Ishikawa (cell line): ENCODE data around the gene CCNI.
A peak's percentile ranks its signal among the peaks of the same experiment; 100 is the strongest.

Experiments used
- CEBPB ChIP-seq: IDR thresholded peaks from 2 replicates; pipeline ENCODE4 v1.6.1; 2012
- CREB1 ChIP-seq: IDR thresholded peaks from 2 replicates; pipeline ENCODE4 v1.6.1; 2012; ENCODE audit warnings: low read depth
- EGR1 ChIP-seq: IDR thresholded peaks from 2 replicates; pipeline ENCODE4 v1.6.1; 2012
- EP300 ChIP-seq: IDR thresholded peaks from 2 replicates; pipeline ENCODE4 v1.6.1; 2012; ENCODE audit warnings: borderline replicate concordance
- FOXM1 ChIP-seq: IDR thresholded peaks from 2 replicates; pipeline ENCODE4 v1.6.1; 2012; ENCODE audit warnings: low read depth, borderline replicate concordance
- NFIC ChIP-seq: IDR thresholded peaks from 2 replicates; pipeline ENCODE4 v1.6.1; 2012
- RAD21 ChIP-seq: IDR thresholded peaks from 2 replicates; pipeline ENCODE4 v1.6.1; 2012; ENCODE audit warnings: low read depth
- TAF1 ChIP-seq: IDR thresholded peaks from 2 replicates; pipeline ENCODE4 v1.6.1; 2012; ENCODE audit warnings: low read depth, mild to moderate bottlenecking
- TCF12 ChIP-seq: IDR thresholded peaks from 2 replicates; pipeline ENCODE4 v1.6.1; 2012; ENCODE audit warnings: low read depth
- TEAD4 ChIP-seq: IDR thresholded peaks from 2 replicates; pipeline ENCODE4 v1.6.1; 2012
- YY1 ChIP-seq: IDR thresholded peaks from 2 replicates; pipeline ENCODE4 v1.6.1; 2012; ENCODE audit warnings: low read depth
- ZBTB7A ChIP-seq: IDR thresholded peaks from 2 replicates; pipeline ENCODE4 v1.6.1; 2012; ENCODE audit warnings: low read depth
- TF ChIP-seq, protein P1 (sequence below): IDR thresholded peaks from 2 replicates; pipeline ENCODE4 v1.6.1; 2012; ENCODE audit warnings: low read depth, mild to moderate bottlenecking
- TF ChIP-seq, protein P2 (sequence below): IDR thresholded peaks from 2 replicates; pipeline ENCODE4 v1.6.1; 2012
- TF ChIP-seq, protein P3 (sequence below): IDR thresholded peaks from 2 replicates; pipeline ENCODE4 v1.6.1; 2012

The CCNI gene

DNA sequence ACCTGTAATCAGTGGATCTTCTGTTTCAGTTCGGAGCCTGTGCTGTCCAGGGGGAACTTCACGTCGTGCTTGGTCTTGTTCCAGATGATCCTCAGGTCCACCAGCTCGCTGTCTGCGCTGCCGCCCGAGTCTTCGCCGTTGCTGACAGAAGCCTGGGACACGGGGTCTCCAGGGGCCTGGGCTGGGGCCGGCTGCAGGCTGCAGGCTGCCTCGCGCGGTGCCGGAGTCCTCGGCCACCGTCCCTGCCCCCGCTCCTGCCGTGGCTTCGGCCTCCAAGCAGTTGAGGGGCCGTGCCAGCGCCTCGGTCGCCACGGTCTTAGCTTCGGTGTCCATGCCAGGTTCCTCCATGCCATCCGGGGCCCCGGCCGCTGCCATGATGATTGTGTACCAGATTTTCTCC is 37.3 kb upstream of the CCNI start:
- TF ChIP-seq NFIC = no peak
- TF ChIP-seq YY1 = no peak
- TF ChIP-seq, protein P1, sequence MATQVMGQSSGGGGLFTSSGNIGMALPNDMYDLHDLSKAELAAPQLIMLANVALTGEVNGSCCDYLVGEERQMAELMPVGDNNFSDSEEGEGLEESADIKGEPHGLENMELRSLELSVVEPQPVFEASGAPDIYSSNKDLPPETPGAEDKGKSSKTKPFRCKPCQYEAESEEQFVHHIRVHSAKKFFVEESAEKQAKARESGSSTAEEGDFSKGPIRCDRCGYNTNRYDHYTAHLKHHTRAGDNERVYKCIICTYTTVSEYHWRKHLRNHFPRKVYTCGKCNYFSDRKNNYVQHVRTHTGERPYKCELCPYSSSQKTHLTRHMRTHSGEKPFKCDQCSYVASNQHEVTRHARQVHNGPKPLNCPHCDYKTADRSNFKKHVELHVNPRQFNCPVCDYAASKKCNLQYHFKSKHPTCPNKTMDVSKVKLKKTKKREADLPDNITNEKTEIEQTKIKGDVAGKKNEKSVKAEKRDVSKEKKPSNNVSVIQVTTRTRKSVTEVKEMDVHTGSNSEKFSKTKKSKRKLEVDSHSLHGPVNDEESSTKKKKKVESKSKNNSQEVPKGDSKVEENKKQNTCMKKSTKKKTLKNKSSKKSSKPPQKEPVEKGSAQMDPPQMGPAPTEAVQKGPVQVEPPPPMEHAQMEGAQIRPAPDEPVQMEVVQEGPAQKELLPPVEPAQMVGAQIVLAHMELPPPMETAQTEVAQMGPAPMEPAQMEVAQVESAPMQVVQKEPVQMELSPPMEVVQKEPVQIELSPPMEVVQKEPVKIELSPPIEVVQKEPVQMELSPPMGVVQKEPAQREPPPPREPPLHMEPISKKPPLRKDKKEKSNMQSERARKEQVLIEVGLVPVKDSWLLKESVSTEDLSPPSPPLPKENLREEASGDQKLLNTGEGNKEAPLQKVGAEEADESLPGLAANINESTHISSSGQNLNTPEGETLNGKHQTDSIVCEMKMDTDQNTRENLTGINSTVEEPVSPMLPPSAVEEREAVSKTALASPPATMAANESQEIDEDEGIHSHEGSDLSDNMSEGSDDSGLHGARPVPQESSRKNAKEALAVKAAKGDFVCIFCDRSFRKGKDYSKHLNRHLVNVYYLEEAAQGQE = no peak
- TF ChIP-seq RAD21 = no peak
- no peak for TF ChIP-seq FOXM1
- no peak for TF ChIP-seq EP300
- TF ChIP-seq, protein P2, sequence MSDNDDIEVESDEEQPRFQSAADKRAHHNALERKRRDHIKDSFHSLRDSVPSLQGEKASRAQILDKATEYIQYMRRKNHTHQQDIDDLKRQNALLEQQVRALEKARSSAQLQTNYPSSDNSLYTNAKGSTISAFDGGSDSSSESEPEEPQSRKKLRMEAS = no peak
- TF ChIP-seq TCF12 = no peak
- TF ChIP-seq, protein P3, sequence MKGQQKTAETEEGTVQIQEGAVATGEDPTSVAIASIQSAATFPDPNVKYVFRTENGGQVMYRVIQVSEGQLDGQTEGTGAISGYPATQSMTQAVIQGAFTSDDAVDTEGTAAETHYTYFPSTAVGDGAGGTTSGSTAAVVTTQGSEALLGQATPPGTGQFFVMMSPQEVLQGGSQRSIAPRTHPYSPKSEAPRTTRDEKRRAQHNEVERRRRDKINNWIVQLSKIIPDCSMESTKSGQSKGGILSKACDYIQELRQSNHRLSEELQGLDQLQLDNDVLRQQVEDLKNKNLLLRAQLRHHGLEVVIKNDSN = no peak
- TF ChIP-seq CEBPB = no peak

DNA sequence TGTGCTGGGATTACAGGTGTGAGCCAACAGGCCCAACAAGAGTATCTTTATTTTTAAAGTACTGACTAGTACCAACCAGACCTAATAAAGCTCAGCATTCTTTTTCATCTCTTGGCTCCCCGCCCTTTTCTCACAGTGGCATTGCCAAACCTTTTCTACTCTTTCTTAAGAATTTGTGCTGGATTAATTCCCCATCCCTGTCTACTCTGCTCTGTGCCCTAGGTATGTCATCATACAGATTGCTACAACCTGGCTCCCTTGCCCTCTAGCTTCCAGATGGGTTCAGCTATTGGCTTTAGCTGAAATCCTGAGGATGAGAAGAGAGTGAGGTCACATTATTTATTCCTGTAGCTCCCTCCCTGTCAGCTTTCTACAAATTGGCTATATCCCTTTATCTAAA is 34.9 kb upstream of the CCNI start:
- TF ChIP-seq RAD21 = no peak
- TF ChIP-seq, protein P2 = no peak
- no peak for TF ChIP-seq EGR1
- no peak for TF ChIP-seq CREB1
- TF ChIP-seq CEBPB = no peak
- no peak for TF ChIP-seq FOXM1
- TF ChIP-seq, protein P3 = no peak
- TF ChIP-seq, protein P1 = no peak
- TF ChIP-seq TCF12 = no peak
- no peak for TF ChIP-seq NFIC
- TF ChIP-seq YY1 = no peak
- no peak for TF ChIP-seq EP300
- no peak for TF ChIP-seq ZBTB7A
- TF ChIP-seq TEAD4 = no peak
- TF ChIP-seq TAF1 = no peak

DNA sequence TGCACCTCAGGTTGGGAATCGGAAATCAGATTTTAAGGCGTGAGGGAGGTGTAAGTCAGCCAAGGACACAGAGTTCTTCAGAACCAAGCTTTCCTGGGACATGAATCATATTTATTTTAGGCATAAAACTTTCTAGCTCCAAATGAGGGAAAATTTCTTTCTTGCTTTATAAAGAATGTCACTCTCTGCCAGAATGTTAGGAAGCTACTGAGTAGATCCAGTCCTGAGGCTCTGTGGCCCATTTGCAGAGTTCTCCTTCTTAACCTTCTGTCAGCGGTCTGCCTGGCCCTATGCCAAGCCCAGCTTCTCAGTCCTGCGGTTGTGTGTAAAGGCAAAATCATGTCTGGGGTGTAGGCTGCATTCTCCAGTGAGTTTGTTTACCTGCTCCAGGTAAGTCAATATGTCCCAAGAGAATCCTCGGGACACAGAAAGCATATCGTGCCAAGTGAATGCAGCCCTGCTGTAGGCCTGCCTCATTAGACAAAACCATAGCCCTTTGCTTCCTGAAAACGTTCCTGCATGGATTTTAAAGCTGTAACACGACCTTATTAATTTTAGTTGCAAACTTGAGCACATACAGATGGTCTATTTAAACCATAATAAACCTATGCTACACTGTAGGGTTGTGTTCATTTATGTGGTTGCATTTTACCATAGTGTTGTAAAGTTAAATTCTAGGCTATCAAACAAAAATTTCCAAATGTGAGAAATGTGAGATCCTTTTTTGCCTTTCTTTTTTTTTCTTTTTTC is 29.2 kb upstream of the CCNI start:
- TF ChIP-seq YY1 (no peak), NFIC (peak; percentile 72)

DNA sequence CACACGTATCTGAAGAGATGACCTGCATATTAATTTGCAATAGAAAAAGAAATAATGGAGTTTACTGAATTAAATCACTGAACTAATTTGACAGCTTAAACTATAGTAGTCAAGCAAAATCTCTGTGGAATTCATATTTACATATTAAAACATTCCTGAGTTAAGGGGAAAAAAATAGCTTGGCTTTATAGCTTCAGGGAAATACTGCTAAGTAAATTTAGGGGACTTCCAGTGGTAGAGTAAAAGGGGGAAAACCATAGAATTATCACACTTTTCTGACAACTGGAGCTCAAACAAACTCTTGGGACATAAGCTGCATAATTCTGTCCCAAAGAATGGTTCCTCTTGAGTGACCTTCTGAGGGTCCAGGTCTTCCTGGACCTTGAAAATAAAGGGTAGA is 28.6 kb upstream of the CCNI start:
- no peak for TF ChIP-seq TCF12
- TF ChIP-seq EP300 = no peak
- TF ChIP-seq ZBTB7A = no peak
- TF ChIP-seq RAD21 = no peak
- TF ChIP-seq CEBPB = no peak
- no peak for TF ChIP-seq CREB1
- TF ChIP-seq, protein P1 = no peak
- no peak for TF ChIP-seq FOXM1
- TF ChIP-seq TEAD4 = no peak
- TF ChIP-seq NFIC = no peak
- TF ChIP-seq EGR1 = no peak
- TF ChIP-seq YY1 = no peak
- TF ChIP-seq TAF1 = no peak
- TF ChIP-seq, protein P2 = no peak
- TF ChIP-seq, protein P3 = no peak
